Measurements from ENCODE around the gene PER2.

DNA sequence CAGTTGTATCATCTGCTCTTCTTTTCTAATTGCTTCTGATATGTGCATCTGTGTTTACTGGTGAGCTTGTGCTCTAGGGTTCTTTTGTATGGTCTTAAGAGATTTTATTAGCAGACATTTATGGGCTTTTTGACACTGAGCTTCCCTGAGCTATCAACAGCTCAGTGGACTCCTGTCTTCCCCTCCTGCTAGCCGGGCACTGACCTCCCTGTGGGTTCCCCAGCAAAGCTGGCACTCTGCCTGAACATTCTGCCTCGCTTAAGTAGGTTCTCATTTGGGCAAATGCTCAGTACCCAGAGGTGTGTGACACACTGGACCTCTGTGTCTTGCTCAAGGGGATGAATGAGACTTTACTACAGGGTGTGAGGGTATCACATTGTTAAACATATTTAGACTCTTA lies 47.7 kb upstream of the PER2 start:
- no peak for TF ChIP-seq POLR2AphosphoS5 (IDR thresholded peaks at IDR 0.05; ENCODE audit: low read depth, low read length)
- TF ChIP-seq, protein P1, sequence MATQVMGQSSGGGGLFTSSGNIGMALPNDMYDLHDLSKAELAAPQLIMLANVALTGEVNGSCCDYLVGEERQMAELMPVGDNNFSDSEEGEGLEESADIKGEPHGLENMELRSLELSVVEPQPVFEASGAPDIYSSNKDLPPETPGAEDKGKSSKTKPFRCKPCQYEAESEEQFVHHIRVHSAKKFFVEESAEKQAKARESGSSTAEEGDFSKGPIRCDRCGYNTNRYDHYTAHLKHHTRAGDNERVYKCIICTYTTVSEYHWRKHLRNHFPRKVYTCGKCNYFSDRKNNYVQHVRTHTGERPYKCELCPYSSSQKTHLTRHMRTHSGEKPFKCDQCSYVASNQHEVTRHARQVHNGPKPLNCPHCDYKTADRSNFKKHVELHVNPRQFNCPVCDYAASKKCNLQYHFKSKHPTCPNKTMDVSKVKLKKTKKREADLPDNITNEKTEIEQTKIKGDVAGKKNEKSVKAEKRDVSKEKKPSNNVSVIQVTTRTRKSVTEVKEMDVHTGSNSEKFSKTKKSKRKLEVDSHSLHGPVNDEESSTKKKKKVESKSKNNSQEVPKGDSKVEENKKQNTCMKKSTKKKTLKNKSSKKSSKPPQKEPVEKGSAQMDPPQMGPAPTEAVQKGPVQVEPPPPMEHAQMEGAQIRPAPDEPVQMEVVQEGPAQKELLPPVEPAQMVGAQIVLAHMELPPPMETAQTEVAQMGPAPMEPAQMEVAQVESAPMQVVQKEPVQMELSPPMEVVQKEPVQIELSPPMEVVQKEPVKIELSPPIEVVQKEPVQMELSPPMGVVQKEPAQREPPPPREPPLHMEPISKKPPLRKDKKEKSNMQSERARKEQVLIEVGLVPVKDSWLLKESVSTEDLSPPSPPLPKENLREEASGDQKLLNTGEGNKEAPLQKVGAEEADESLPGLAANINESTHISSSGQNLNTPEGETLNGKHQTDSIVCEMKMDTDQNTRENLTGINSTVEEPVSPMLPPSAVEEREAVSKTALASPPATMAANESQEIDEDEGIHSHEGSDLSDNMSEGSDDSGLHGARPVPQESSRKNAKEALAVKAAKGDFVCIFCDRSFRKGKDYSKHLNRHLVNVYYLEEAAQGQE (IDR thresholded peaks at IDR 0.05; ENCODE audit: insufficient read depth in 1 of 2, low read depth in 2 of 2, low read length in 2 of 2) = no peak
- TF ChIP-seq SIN3A (IDR thresholded peaks at IDR 0.05; ENCODE audit: borderline replicate concordance, insufficient read depth, low read length) = no peak
